Measurements from ENCODE around the gene SELENOK.
"Not testable (repeated sequence)": the region's sequence is repeated elsewhere in the genome, so short reads cannot be mapped to it uniquely, and the experiment has no call there.

Gene SELENOK

DNA sequence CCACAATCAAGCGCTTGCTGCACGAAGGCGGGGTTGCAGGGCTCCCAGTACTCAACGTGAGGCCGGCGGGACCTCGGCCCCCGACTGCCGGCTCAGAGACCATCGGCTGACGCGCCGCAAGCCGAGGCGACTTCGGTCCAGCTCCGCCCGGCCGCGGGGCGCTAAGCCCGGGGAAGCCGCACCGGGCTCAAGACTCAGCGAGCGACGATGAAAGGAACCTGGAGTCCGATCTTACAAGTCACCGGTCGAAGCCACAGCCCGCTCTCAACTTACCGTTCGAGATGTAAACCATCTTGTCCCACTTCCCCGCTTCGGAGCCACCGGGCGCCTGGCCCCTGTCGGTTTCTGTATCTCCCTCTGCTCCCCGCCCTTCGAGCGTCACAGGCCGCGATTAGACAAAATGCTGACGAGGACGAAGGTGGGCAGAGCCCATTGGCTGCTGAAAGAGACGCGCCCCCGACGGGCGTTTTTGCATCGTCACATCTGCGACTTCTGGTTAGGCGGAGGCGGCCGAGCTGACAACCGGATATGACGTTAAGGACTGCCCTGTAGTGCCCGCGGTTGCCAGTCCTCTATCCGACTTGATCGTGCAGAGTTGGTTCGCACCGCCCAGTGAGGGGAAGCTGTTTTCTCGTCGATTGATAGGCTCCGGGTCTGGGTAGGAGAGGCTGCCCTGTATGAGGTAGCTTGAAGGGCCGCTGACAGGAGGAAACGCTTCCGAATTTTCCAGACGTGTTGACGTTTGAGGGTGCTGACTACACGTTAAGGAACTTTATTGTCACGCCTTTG is at the start of gene SELENOK:
Gene SELENOK (minus strand): TSS at position 363 of the 789 bp plus-strand sequence.
- peak within 1 kb of the TSS; percentile 83 to 99 (median 97) for H3K4me3 ChIP-seq
- H3K27ac ChIP-seq: peak within 1 kb of the TSS; percentile 62 to 98 (median 92)

DNA sequence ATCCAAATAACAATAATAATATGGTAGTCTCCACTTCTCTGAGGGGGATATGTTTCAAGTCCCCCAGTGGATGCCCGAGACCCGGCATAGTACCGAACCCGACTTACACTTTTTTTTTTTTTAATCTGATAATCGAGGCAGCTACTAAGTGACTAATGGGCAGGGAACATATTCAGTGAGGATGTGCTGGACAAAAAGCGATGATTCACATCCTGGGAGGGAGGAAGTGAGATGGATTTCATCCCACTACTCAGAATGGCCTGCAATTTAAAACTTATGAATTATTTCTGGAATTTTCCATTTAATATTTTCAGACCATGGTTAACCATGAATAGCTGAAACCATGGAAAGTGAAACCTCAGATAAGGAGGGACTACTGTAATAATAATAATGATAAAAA is 49.5 kb upstream of the SELENOK start:
- Histone ChIP-seq H3K27ac (no peak overlapping the region), H3K4me3 (no peak overlapping the region)

DNA sequence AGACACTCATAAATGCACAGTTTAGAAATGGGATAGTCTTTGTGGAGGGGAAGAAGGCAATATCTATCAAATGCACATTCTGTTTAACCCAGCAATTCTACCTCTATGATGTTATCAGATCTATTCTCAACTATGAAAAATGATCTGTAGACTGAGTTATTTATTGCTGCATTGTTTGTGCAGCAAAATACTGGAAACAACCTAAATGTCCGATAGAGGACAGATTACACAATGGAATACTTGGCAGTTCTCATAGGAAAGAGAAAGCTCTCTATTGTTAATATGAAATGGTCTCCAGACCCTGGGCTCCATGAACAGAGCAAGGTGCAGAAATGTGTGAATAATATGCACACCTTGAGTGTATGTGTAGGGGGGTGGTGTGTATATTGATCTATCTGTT is 49.0 kb upstream of the SELENOK start:
- no peak overlapping the region for H3K4me3 ChIP-seq
- no peak overlapping the region for H3K27ac ChIP-seq

GRCh38 chr3:53939813-53940212 is 48.2 kb upstream of the SELENOK start:
- Histone ChIP-seq H3K4me3 (no peak overlapping the region), H3K27ac (no peak overlapping the region)

GRCh38 chr3:53939086-53939582 is 47.5 kb upstream of the SELENOK start:
- H3K4me3 ChIP-seq: no peak overlapping the region

DNA sequence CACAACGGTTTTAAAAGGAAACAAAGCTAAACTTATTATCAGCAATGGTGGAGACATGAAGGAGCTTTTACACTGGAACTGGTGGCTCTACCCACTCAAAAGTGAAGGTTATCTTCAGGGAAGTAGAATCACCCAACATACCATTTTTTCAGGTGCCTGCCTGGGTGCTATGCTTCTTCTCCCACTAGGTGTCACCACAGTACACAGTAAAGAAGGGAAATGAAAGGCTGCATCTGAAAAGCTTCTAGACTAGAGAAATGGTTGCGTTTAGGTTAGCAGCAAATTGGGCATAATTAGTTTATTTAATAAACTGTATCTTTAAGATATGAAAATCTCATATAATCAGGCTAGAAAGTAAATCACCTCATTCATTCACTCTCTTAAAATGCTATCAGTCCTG is 47.0 kb upstream of the SELENOK start:
- no peak overlapping the region for H3K27ac ChIP-seq
- H3K4me3 ChIP-seq: no peak overlapping the region

More at GRCh38 chr3:53939086-53939582, 47.5 kb upstream of the SELENOK start:
- no peak overlapping the region for H3K27ac ChIP-seq

DNA sequence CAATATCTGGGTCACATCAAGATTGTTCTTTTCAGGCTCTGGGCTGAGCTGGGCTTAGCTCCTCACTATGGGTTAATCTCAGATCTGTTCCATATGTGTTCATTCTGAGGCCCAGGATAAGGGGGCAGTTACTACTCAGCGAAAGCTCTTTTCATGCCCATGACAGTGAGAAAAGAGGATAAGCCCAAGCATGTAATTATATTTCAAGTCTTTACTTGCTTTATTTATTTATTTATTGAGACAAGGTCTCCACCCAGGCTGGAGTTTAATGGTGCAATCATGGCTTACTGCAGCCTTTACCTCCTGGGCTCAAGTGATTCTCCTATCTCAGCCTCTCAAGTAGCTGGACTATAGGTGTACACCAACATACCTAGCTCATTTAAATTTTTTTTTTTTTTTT is 44.7 kb upstream of the SELENOK start:
- H3K27ac ChIP-seq: no peak overlapping the region
- no peak overlapping the region for H3K4me3 ChIP-seq

DNA sequence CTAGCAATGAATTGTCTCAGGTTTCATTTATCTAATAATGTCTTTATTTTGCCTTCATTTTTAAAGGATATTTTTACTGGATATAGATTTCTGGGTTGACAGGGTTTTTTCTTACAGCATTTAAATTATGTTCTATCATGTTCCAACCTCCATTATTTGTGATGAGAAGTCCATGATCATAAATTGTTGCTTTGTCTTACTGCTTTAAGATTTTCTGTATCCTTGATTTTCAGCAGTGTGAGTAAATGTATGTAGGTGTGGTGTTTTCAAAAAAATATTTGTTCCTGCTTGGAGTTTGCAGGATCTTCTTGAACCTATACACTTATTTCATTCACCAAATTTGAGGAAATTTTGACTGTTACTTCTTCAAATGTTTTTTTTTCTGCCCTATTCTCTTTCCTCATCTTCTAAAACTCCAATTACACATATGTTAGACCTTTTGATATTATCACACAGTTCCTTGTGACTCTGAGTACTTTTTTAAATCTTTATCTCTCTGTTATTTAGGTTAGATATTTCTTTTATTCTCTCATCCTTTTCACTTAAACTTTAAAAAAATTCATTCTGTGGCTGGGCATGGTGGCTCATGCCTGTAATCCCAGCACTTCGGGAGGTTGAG is 43.7 kb upstream of the SELENOK start:
- Histone ChIP-seq H3K27ac (no peak overlapping the region), H3K4me3 (no peak overlapping the region)

GRCh38 chr3:53927208-53927872 is 35.7 kb upstream of the SELENOK start:
- not testable (repeated sequence) for H3K4me3 ChIP-seq, H3K27ac ChIP-seq

DNA sequence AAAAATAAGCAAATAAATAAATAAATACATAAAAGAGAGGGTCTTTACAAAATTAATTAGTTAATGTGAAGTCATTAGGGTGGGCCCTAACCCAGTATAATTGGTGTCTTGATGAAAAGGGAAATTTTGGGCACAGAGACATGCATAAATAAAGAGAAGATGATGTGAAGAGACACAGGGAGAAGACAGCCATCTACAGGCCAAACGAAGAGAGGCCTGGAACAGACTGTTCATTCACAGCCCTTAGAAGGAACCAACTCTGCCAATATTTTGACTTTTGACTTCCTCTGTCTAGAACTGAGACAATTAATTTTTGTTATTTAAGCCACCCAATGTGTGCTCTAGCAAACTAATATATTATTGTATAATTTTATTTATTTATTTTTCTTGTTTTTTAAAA is 29.6 kb upstream of the SELENOK start:
- H3K4me3 ChIP-seq: no peak overlapping the region
- no peak overlapping the region for H3K27ac ChIP-seq

- no peak overlapping the region for H3K27ac ChIP-seq
- H3K4me3 ChIP-seq: no peak overlapping the region
Measured at GRCh38 chr3:53919741-53920140, 28.1 kb upstream of the SELENOK start.

DNA sequence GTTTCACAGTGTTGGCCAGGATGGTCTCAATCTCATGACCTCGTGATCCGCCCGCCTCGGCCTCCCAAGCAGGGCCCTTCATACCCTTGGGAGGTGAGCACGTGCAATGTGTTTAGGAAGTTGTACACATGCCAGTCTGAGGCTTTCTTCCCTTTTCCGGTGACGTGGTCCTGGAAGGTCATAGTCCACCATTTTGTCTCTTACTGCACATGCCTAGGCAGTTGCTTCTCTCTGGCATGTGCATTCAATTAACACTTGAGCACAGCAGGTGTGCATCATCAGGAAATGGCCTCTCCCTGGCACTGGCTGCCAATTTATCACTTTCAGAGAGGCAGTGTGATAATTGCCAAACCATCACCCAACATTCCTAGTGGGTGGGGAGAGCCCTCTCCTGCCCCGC is 21.7 kb upstream of the SELENOK start:
- no peak overlapping the region for H3K27ac ChIP-seq
- H3K4me3 ChIP-seq: no peak overlapping the region

GRCh38 chr3:53902711-53903110 is 11.1 kb upstream of the SELENOK start:
- H3K27ac ChIP-seq: no peak overlapping the region
- H3K4me3 ChIP-seq: no peak overlapping the region

DNA sequence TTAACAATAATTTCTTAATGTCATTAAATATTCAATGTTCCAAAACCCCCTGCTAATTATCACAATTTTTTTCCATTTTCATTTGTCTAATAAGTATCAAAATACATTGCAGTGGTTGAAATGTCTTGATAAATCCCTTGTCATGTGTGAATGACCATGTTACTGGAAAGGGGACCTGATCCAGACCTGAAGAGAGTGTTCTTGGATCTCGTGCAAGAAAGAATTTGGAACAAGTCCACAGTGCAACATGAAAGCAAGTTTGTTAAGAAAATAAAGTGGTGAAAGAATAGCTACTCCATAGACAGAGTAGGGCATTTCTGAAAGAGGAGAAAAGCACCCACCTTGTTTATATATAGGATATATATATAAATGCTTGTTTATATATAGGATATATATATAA is 10.4 kb upstream of the SELENOK start:
- Histone ChIP-seq H3K27ac (no peak overlapping the region), H3K4me3 (no peak overlapping the region)

- H3K4me3 ChIP-seq: no peak overlapping the region
- H3K27ac ChIP-seq: no peak overlapping the region
Measured at GRCh38 chr3:53900666-53901331, 9.1 kb upstream of the SELENOK start.

DNA sequence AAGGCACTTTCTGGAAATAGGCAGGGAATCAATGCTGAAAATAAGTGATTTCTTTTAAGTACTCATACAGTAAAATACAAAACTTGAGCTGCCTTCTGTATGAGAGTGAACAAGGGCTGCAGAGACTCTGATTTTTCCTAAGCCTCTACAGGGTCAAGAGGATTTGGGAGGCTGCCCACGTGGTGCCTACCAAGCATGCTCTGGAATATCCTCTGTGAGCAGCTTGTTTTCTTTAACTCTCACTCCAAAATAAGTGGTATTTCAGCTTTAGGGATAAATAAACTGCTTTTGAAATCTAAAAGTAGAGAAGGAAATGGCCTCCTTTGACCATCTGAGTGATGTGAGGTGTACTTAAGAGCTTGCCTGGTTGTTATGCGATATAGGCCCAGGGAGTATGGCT is 8.1 kb upstream of the SELENOK start:
- no peak overlapping the region for H3K4me3 ChIP-seq
- no peak overlapping the region for H3K27ac ChIP-seq

GRCh38 chr3:53892286-53892637 is 603 bp upstream of the SELENOK start:
- peak overlapping the region in 20 of 21 experiments; percentile 36 to 98 (median 92) for H3K27ac ChIP-seq
- peak overlapping the region; percentile 83 to 99 (median 97) for H3K4me3 ChIP-seq

GRCh38 chr3:53890726-53891475 is 758 bp downstream of the SELENOK start:
- Histone ChIP-seq H3K4me3 (peak overlapping the region; percentile 83 to 99 (median 97)), H3K27ac (peak overlapping the region; percentile 62 to 98 (median 92))

DNA sequence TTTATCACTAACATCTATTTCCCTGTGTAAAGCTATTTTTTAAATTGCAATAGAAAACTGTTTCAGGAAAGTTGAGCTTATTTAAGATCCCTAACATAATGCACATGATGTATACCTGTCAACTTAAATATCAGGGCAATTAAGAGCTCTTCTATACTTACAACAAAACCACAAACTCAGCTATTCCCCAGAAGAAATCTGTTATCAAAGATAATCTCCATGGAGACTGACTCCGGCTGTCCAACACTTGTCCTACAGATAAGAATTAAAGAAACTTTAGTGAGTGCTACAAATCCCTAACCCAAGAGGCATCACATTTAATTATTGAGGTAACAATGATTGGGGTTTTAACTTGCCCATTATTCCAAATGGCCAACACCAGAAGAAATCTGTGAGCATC is 3.4 kb downstream of the SELENOK start:
- no peak overlapping the region for H3K4me3 ChIP-seq
- no peak overlapping the region for H3K27ac ChIP-seq

DNA sequence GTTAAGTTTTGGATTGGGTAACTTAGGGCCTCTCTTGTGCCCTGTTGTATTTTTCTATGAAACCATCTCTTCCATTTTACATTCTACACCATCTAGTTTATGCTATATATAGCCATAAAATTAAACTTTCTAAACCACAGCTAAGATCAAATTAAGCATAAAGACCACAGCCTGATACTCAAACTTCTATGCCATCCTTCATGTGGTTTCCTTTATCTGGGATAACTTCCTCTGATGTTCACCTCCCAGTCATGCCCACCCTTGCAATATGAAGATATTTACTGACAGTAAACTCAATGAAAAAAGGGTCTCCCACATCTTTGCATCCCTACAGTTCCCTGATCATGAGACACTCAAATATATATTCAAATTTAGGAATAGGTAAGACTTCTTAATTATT is 4.2 kb downstream of the SELENOK start:
- Histone ChIP-seq H3K4me3 (no peak overlapping the region), H3K27ac (no peak overlapping the region)
